ENCODE results near the gene TRIM25. TPM values are rescaled to one million over a fixed set of nuclear protein-coding genes. Genes with fewer than 3 reads are reported as not detected.

TRIM25 gene
- polyA plus RNA-seq, 1 of the 3 experiments (the other 2 are of a cell fraction): 17.1 TPM

- TF ChIP-seq CTCF (IDR thresholded peaks at IDR 0.05): no peak
Measured at GRCh38 chr17:56899403-56899802, 14.4 kb downstream of the TRIM25 start (continued).

GRCh38 chr17:56898874-56899273 lies 15.0 kb downstream of the TRIM25 start:
- no peak overlapping the region for H3K4me2 ChIP-seq
- TF ChIP-seq SIN3A (IDR thresholded peaks at IDR 0.05; ENCODE audit: borderline replicate concordance, low read depth, low read length): no peak
- TF ChIP-seq NRF1 (IDR thresholded peaks at IDR 0.05; ENCODE audit: low read depth, low read length): no peak
- TF ChIP-seq CTCF (IDR thresholded peaks at IDR 0.05): no peak
- TF ChIP-seq NFIC (IDR thresholded peaks at IDR 0.05; ENCODE audit: borderline replicate concordance): no peak
- TF ChIP-seq GATA2 (CRISPR knock-in tag; IDR thresholded peaks at IDR 0.05): no peak
- no peak for TF ChIP-seq MXI1 (IDR thresholded peaks at IDR 0.05; ENCODE audit: low read depth, low read length)
- TF ChIP-seq RXRA (IDR thresholded peaks at IDR 0.05; ENCODE audit: borderline replicate concordance, low read depth): no peak
- no peak for TF ChIP-seq RCOR1 (IDR thresholded peaks at IDR 0.05; ENCODE audit: low read length)
- no peak for TF ChIP-seq TAF1 (IDR thresholded peaks at IDR 0.05; ENCODE audit: borderline replicate concordance, low read depth, low read length)
- no peak for TF ChIP-seq YY1 (IDR thresholded peaks at IDR 0.05; ENCODE audit: low read depth)
- H2AFZ ChIP-seq (ENCODE audit: low read depth): no peak overlapping the region
- no peak overlapping the region for H3K27ac ChIP-seq (ENCODE audit: low read depth in 2 of 2, low read length in 1 of 2)
- 95% methylated on average over 8 of the region's 9 CpGs for WGBS (ENCODE audit: low lambda C conversion rate)
- no peaks in the 10 kb centered on the region for H3K9me2 ChIP-seq
- peaks cover 5% of the 10 kb centered on the region for H3F3A ChIP-seq (replicated peaks; ENCODE audit: insufficient read depth)
- POLR2A ChIA-PET: no interaction called here
- H3K9me3 ChIP-seq: no peaks in the 10 kb centered on the region
- H3K27me3 ChIP-seq (ENCODE audit: insufficient read depth): no peaks in the 10 kb centered on the region
- no peaks in the 10 kb centered on the region for H3K79me2 ChIP-seq (ENCODE audit: insufficient read depth)
- DNase-seq: no peak
- no peaks in the 10 kb centered on the region for H4K20me1 ChIP-seq (ENCODE audit: insufficient read depth)
- no peak overlapping the region for H3K4me3 ChIP-seq (ENCODE audit: low read depth in 2 of 2, low read length in 1 of 2)
- H3K9ac ChIP-seq: no peak overlapping the region
- H3K36me3 ChIP-seq (replicated peaks in 1 of 2; ENCODE audit: control insufficient read depth in 1 of 2, insufficient read depth in 2 of 2, low read length in 1 of 2): peaks cover 12 to 38% of the 10 kb centered on the region in 2 experiments
- H3K4me1 ChIP-seq (ENCODE audit: control insufficient read depth in 1 of 2, insufficient read depth in 2 of 2, low read depth in 1 of 2, low read length in 1 of 2): peaks cover 0 to 12% of the 10 kb centered on the region in 2 experiments; a peak in 2 of 4 replicates
- CTCF ChIA-PET: interaction anchor here (0.9 to 1.4 kb wide), 4 partner anchors 8 to 119 kb away, joined by 3 to 5 read pairs (median 4); no protein-coding TSS in a partner anchor
